Measurements from ENCODE around the gene SUPT20HL2. TPM values are rescaled to one million over a fixed set of nuclear protein-coding genes. Genes with fewer than 3 reads are reported as not detected.
"Not testable (repeated sequence)": the region's sequence is repeated elsewhere in the genome, so short reads cannot be mapped to it uniquely, and the experiment has no call there.

The SUPT20HL2 gene
- total RNA-seq, 5 donors from 2014 or later (not counting 1 experiment from before 2014, with no cell fraction given): not detected

DNA sequence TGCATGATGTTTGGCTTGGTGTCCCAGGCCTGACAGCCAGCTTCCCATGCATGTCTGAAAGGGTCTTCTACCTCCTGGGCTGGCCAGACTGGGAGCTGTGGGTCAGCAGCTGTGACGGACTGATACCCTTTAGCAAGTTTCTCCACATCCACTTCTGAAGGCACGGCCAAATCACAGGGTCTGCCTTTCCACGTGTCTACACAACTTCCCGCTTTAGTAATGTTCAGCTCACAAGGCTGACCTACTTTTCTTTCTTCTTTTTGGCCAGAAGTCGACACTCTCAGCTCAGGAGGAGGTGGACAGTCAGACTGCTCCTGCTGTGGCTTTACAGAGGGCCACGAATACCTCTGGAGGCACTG is 1.6 kb downstream of the SUPT20HL2 start:
- H3K9me3 Mint-ChIP-seq; H3K4me3 ChIP-seq (ENCODE audit: control insufficient read depth in 1 of 2, extremely low read depth in 1 of 2, low read length in 1 of 2); DNase-seq; H3K4me1 ChIP-seq (ENCODE audit: control insufficient read depth in 1 of 2, extremely low read depth in 1 of 2, insufficient read depth in 2 of 2, low read length in 2 of 2); H3K36me3 Mint-ChIP-seq; POLR2A ChIA-PET; H3K9me3 ChIP-seq; H3K27ac Mint-ChIP-seq; H3K27me3 ChIP-seq (replicated peaks in 1 of 2; ENCODE audit: control insufficient read depth in 2 of 2, extremely low read depth in 1 of 2, insufficient read depth in 2 of 2, low read length in 1 of 2); H3K27ac ChIP-seq (ENCODE audit: low read length); H3K4me1 Mint-ChIP-seq; ATAC-seq (replicated peaks in 1 of 4); H3K4me3 Mint-ChIP-seq; H3K27me3 Mint-ChIP-seq; CTCF ChIA-PET; H3K36me3 ChIP-seq (ENCODE audit: control insufficient read depth in 2 of 2, extremely low read depth in 1 of 2, insufficient read depth in 1 of 2, low read length in 1 of 2): not testable (repeated sequence)
- no CpG with 5 or more reads among the region's 6 CpGs for WGBS (ENCODE audit: insufficient coverage)

DNA sequence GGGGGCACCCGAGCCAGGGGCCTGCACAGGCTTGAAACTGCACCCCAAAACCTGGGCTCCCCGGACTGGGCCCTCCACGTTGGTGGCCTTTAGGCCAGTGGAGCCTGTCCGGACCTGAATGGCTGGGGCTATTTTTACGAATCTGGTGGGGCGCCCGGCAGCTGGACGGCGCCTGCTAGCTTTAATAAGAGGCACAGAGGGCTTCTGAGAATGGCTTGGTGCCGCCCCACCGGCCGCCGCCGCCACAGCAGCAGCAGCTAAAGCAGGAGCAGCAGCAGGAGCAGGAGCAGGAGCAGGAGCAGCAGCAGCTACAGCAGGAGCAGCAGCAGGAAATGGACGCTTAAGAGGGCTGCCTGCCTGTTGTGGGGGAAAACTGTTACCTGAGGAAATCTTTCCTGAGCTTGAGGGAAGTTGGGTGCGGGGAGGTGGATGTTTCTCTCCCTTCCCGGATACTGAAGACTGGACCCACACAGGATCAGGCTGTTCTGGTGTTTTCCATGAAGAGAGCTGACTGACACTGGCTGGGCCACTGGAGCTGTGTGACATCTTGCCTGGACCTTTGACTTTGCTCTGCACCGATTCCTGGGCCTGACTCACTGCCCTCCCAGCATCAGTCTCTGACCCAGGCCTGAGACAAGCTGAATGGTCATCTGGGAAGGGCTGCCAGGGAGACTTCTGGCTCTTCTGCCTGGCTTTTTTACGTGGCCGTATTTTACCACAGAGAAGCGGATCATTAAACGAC is 2.2 kb downstream of the SUPT20HL2 start:
- H3K27me3 ChIP-seq (replicated peaks in 1 of 2; ENCODE audit: control insufficient read depth in 2 of 2, extremely low read depth in 1 of 2, insufficient read depth in 2 of 2, low read length in 1 of 2); H3K9me3 Mint-ChIP-seq; DNase-seq; POLR2A ChIA-PET; H3K36me3 Mint-ChIP-seq; H3K4me1 Mint-ChIP-seq; H3K4me3 Mint-ChIP-seq; H3K36me3 ChIP-seq (ENCODE audit: control insufficient read depth in 2 of 2, extremely low read depth in 1 of 2, insufficient read depth in 1 of 2, low read length in 1 of 2); H3K4me3 ChIP-seq (ENCODE audit: control insufficient read depth in 1 of 2, extremely low read depth in 1 of 2, low read length in 1 of 2); CTCF ChIA-PET; H3K27ac Mint-ChIP-seq; H3K9me3 ChIP-seq; H3K27ac ChIP-seq (ENCODE audit: low read length); H3K4me1 ChIP-seq (ENCODE audit: control insufficient read depth in 1 of 2, extremely low read depth in 1 of 2, insufficient read depth in 2 of 2, low read length in 2 of 2); ATAC-seq (replicated peaks in 1 of 4): not testable (repeated sequence)
- H3K27me3 Mint-ChIP-seq: peaks cover 3 to 12% of the 10 kb centered on the region in 2 donors
- WGBS (ENCODE audit: insufficient coverage): 84% methylated on average over 9 of the region's 22 CpGs

DNA sequence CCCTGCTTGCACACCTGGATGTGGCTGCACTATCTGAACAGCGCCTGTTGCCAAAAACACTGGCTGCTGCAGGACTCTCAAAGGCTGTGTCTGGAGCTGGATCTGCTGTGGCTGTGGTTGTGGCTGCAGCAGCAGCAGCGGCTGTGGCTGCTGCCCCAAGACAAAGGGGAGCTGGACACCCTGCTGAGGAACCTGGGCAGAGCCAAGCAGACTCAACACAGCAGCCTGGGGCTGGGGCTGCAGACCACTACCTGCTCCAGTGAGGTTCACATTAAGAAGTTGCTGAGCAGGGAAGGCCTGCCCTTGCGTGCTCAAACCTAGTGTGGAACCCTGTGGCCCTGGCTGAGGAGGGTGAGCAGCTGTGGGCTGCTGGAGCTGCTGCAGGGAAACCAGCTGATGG is 3.0 kb downstream of the SUPT20HL2 start:
- ATAC-seq (replicated peaks in 1 of 4); H3K36me3 Mint-ChIP-seq; CTCF ChIA-PET; H3K4me1 Mint-ChIP-seq; H3K27ac ChIP-seq (ENCODE audit: low read length); H3K4me3 ChIP-seq (ENCODE audit: control insufficient read depth in 1 of 2, extremely low read depth in 1 of 2, low read length in 1 of 2); H3K9me3 ChIP-seq; H3K9me3 Mint-ChIP-seq; DNase-seq; H3K27me3 ChIP-seq (replicated peaks in 1 of 2; ENCODE audit: control insufficient read depth in 2 of 2, extremely low read depth in 1 of 2, insufficient read depth in 2 of 2, low read length in 1 of 2); POLR2A ChIA-PET; H3K36me3 ChIP-seq (ENCODE audit: control insufficient read depth in 2 of 2, extremely low read depth in 1 of 2, insufficient read depth in 1 of 2, low read length in 1 of 2); H3K27ac Mint-ChIP-seq; H3K4me3 Mint-ChIP-seq; H3K4me1 ChIP-seq (ENCODE audit: control insufficient read depth in 1 of 2, extremely low read depth in 1 of 2, insufficient read depth in 2 of 2, low read length in 2 of 2): not testable (repeated sequence)
- H3K27me3 Mint-ChIP-seq: peaks cover 3 to 17% of the 10 kb centered on the region in 2 donors
- WGBS (ENCODE audit: insufficient coverage): 20% methylated on average over 1 of the region's 3 CpGs

DNA sequence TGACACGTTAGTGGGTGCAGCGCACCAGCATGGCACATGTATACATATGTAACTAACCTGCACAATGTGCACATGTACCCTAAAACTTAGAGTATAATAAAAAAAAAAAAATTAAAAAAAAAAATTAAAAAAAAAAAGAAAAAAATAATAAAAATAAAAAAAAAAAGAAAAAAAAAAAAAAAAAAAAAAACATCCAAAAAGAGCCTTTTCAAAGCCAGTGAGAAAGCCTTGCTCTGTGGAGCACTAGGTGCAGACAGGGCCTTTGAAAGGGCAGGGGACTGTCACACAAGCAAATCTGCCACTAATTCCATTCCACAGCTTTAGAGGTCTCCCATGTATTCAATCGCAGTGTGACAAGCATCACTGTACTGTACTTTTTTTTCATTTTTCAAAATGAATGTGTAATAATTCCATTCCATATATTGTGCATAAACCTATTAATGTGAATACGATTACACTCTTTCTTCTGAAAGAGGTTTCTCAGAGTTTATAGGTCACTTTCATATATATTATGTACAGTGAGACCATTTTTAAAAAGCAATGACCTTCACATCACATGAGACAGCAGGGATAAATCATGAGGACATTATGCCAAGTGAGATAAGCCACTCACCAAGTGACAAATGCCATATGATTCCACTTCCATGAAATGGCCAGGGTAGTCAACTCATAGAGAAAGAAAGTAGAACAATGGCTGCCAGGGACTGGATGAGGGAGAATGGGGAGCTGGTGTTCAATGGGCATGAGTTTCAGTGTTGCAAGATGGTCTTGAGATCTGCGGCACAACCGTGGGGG is 4.1 kb downstream of the SUPT20HL2 start:
- H3K27me3 Mint-ChIP-seq: peaks cover 3 to 17% of the 10 kb centered on the region in 2 donors

DNA sequence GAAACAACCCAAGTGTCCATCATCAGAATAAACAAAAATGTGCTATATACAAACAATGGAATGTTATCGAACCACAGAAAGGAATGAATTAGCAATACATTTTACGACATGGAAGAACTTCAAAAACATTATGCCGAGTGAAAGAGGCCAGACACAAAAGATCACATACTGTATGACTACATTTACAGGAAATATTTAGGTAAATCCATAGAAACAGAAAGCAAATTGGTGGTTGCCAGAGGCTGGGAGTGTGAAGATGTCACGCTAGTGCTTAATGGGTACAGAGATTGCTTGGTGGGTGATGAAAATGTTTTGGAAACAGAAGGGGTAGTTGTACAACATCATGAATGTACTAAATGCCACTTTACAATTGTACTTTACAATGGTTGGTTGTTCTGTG is 5.1 kb downstream of the SUPT20HL2 start:
- POLR2A ChIA-PET; CTCF ChIA-PET; H3K27me3 ChIP-seq (replicated peaks in 1 of 2; ENCODE audit: control insufficient read depth in 2 of 2, extremely low read depth in 1 of 2, insufficient read depth in 2 of 2, low read length in 1 of 2); H3K9me3 Mint-ChIP-seq; H3K4me1 ChIP-seq (ENCODE audit: control insufficient read depth in 1 of 2, extremely low read depth in 1 of 2, insufficient read depth in 2 of 2, low read length in 2 of 2); H3K36me3 ChIP-seq (ENCODE audit: control insufficient read depth in 2 of 2, extremely low read depth in 1 of 2, insufficient read depth in 1 of 2, low read length in 1 of 2); H3K4me3 ChIP-seq (ENCODE audit: control insufficient read depth in 1 of 2, extremely low read depth in 1 of 2, low read length in 1 of 2); ATAC-seq (replicated peaks in 1 of 4); DNase-seq; H3K27ac Mint-ChIP-seq; H3K4me3 Mint-ChIP-seq; H3K9me3 ChIP-seq; H3K27ac ChIP-seq (ENCODE audit: low read length); H3K4me1 Mint-ChIP-seq; H3K36me3 Mint-ChIP-seq: not testable (repeated sequence)
- peaks cover 3 to 21% of the 10 kb centered on the region in 2 donors for H3K27me3 Mint-ChIP-seq
- WGBS (ENCODE audit: insufficient coverage): no CpG with 5 or more reads among the region's 4 CpGs

More for the DNA sequence above, 4.1 kb downstream of the SUPT20HL2 start:
- H3K27ac Mint-ChIP-seq; H3K4me1 Mint-ChIP-seq; DNase-seq; H3K4me1 ChIP-seq (ENCODE audit: control insufficient read depth in 1 of 2, extremely low read depth in 1 of 2, insufficient read depth in 2 of 2, low read length in 2 of 2); H3K4me3 ChIP-seq (ENCODE audit: control insufficient read depth in 1 of 2, extremely low read depth in 1 of 2, low read length in 1 of 2); POLR2A ChIA-PET; H3K4me3 Mint-ChIP-seq; H3K9me3 ChIP-seq; H3K9me3 Mint-ChIP-seq; H3K27me3 ChIP-seq (replicated peaks in 1 of 2; ENCODE audit: control insufficient read depth in 2 of 2, extremely low read depth in 1 of 2, insufficient read depth in 2 of 2, low read length in 1 of 2); H3K27ac ChIP-seq (ENCODE audit: low read length); H3K36me3 Mint-ChIP-seq; H3K36me3 ChIP-seq (ENCODE audit: control insufficient read depth in 2 of 2, extremely low read depth in 1 of 2, insufficient read depth in 1 of 2, low read length in 1 of 2); ATAC-seq (replicated peaks in 1 of 4); CTCF ChIA-PET: not testable (repeated sequence)
- no CpG with 5 or more reads among the region's 6 CpGs for WGBS (ENCODE audit: insufficient coverage)

DNA sequence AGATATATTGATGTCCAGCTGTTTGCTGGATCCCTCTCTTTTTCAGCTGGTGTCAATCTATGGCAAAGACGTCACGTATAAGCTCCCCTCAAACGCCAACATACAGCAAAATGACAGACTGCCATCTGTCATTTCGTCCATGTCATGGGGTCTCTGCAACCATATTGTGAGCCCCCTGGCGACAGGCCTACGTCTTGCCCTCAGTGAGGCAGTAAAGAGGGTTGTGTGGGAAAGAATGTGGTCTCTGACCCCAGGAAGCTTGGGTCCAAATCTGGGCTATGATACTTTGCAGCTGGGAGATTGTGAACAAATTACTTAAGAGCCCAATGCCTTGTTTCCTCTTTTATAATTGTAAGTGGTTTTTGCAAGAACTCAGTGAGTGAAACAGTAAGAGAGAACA is 7.4 kb downstream of the SUPT20HL2 start:
- H3K4me1 Mint-ChIP-seq: no peaks in the 10 kb centered on the region
- H3K27ac ChIP-seq (ENCODE audit: low read length): no peak overlapping the region
- no peak overlapping the region for H3K27ac Mint-ChIP-seq
- ATAC-seq (replicated peaks in 1 of 4) (no peak), DNase-seq (no peak)
- no peaks in the 10 kb centered on the region for H3K9me3 Mint-ChIP-seq
- H3K27me3 ChIP-seq (replicated peaks in 1 of 2; ENCODE audit: control insufficient read depth in 2 of 2, extremely low read depth in 1 of 2, insufficient read depth in 2 of 2, low read length in 1 of 2): peaks cover 0 to 3% of the 10 kb centered on the region in 2 experiments
- CTCF ChIA-PET: no interaction called here
- no peaks in the 10 kb centered on the region for H3K36me3 ChIP-seq (ENCODE audit: control insufficient read depth in 2 of 2, extremely low read depth in 1 of 2, insufficient read depth in 1 of 2, low read length in 1 of 2)
- POLR2A ChIA-PET: no interaction called here
- H3K4me1 ChIP-seq (ENCODE audit: control insufficient read depth in 1 of 2, extremely low read depth in 1 of 2, insufficient read depth in 2 of 2, low read length in 2 of 2): no peaks in the 10 kb centered on the region
- H3K36me3 Mint-ChIP-seq: no peaks in the 10 kb centered on the region
- H3K4me3 Mint-ChIP-seq: no peak overlapping the region
- peaks cover 3 to 23% of the 10 kb centered on the region in 2 donors for H3K27me3 Mint-ChIP-seq
- H3K4me3 ChIP-seq (ENCODE audit: control insufficient read depth in 1 of 2, extremely low read depth in 1 of 2, low read length in 1 of 2): no peak overlapping the region
- no peaks in the 10 kb centered on the region for H3K9me3 ChIP-seq
- WGBS (ENCODE audit: insufficient coverage): 10% methylated on average over 2 of the region's 6 CpGs

Data from T-cell (primary cell).